ENCODE measurements around the gene VWC2. TPM values are rescaled to one million over a fixed set of nuclear protein-coding genes. Genes with fewer than 3 reads are reported as not detected.

The VWC2 gene
- total RNA-seq, 4 donors from 2014 or later = 0.04 to 0.18 (median 0.13) TPM

GRCh38 chr7:49931627-49932026 is 158.2 kb downstream of the VWC2 start:
- WGBS = 84% methylated on average over 2 of the region's 2 CpGs
- no peak overlapping the region for H3K27ac ChIP-seq
- TF ChIP-seq CTCF (IDR thresholded peaks at IDR 0.05) = no peak
- no peak for TF ChIP-seq POLR2AphosphoS5 (IDR thresholded peaks at IDR 0.05)
- no peak for TF ChIP-seq POLR2A (IDR thresholded peaks at IDR 0.05)
- no peak for TF ChIP-seq EP300 (IDR thresholded peaks at IDR 0.05)
- peaks cover 13% of the 10 kb centered on the region for H3K9me3 ChIP-seq
- H3K4me3 ChIP-seq = no peak overlapping the region
- no peak for DNase-seq (ENCODE audit: low spot score in 2 of 2)
- H3K36me3 ChIP-seq = no peaks in the 10 kb centered on the region
- no peaks in the 10 kb centered on the region for H3K27me3 ChIP-seq
- no peaks in the 10 kb centered on the region for H3K4me1 ChIP-seq

DNA sequence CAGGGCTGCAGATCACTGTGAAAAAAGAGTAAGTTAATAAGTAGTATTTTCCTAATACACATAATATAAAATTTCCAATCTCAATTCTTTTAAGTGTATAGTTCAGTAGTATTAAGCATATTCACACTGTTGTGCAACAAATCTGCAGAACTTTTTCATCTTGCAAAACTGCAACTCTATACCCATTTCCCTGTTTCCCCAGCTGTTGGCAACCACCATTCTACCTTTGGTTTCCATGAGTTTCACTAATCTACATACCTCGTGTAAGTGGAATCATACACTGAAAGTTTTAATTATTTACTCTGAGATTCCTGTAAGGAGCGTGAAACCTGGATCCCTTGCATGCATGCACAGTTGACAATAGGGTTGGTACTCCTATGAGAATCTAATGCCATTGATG is 164.2 kb downstream of the VWC2 start:
- no peak for DNase-seq (ENCODE audit: low spot score in 2 of 2)
- H3K27ac ChIP-seq = no peak overlapping the region
- no peaks in the 10 kb centered on the region for H3K36me3 ChIP-seq
- H3K4me3 ChIP-seq = no peak overlapping the region
- no peaks in the 10 kb centered on the region for H3K4me1 ChIP-seq
- peaks cover 2% of the 10 kb centered on the region for H3K9me3 ChIP-seq
- TF ChIP-seq POLR2A (IDR thresholded peaks at IDR 0.05) = no peak
- no peak for TF ChIP-seq EP300 (IDR thresholded peaks at IDR 0.05)
- TF ChIP-seq POLR2AphosphoS5 (IDR thresholded peaks at IDR 0.05) = no peak
- no peak for TF ChIP-seq CTCF (IDR thresholded peaks at IDR 0.05)
- 86% methylated on average over 2 of the region's 2 CpGs for WGBS
- H3K27me3 ChIP-seq = no peaks in the 10 kb centered on the region
